H1 (cell line): ENCODE data around the gene ENPP1. TPM values are rescaled to one million over a fixed set of nuclear protein-coding genes. Genes with fewer than 3 reads are reported as not detected.
"Not testable (repeated sequence)": the region's sequence is repeated elsewhere in the genome, so short reads cannot be mapped to it uniquely, and the experiment has no call there.

Experiments
- CTCF ChIA-PET: fragments of 300-600 bp; sonication (Branson Sonifier 250); formaldehyde crosslinking; loops from one replicate; lab custom pipeline; 2021; ENCODE audit not compliant: partially characterized antibody; lab: Charles Lee
- POLR2A ChIA-PET: fragments of 300-600 bp; sonication (Branson Sonifier 250); formaldehyde crosslinking; loops from one replicate; lab custom pipeline; 2021; ENCODE audit warnings: inconsistent platforms; ENCODE audit not compliant: partially characterized antibody; lab: Charles Lee
- DNase-seq, 2 experiments: peaks; one replicate each; pipeline versions ENCODE4 v3.0.0 to v3.0.0-alpha.2; 2010 to 2022; ENCODE audit warnings: low spot score in 2 of 2, low read depth in 1 of 2, mixed read lengths in 1 of 2
- FAIRE-seq: peaks from 2 replicates; lab custom pipeline; 2011; peaks lifted over from hg19 to GRCh38; lab: Jason Lieb, UNC
- H2AFZ ChIP-seq: 2 replicates; pipeline ENCODE4 v1.8.1; 2012; ENCODE audit warnings: low read length, inconsistent platforms
- H2AK5ac ChIP-seq: 2 replicates; pipeline ENCODE4 v1.6.1; 2013; ENCODE audit warnings: low read depth, low read length
- H2BK120ac ChIP-seq: replicated peaks from 2 replicates; pipeline ENCODE3; 2013; ENCODE audit warnings: low read depth, low read length, inconsistent platforms
- H2BK12ac ChIP-seq: 2 replicates; pipeline ENCODE4 v1.6.1; 2013; ENCODE audit warnings: low read depth, low read length
- H2BK15ac ChIP-seq: 2 replicates; pipeline ENCODE4 v1.6.1; 2013; ENCODE audit warnings: low read length
- H2BK20ac ChIP-seq: 2 replicates; pipeline ENCODE4 v1.6.1; 2013; ENCODE audit warnings: low read length
- H2BK5ac ChIP-seq: 2 replicates; pipeline ENCODE4 v1.6.1; 2013; ENCODE audit warnings: low read depth, low read length
- H3K14ac ChIP-seq: 2 replicates; pipeline ENCODE4 v1.6.1; 2013; ENCODE audit warnings: inconsistent platforms; ENCODE audit not compliant: insufficient read length
- H3K18ac ChIP-seq: 2 replicates; pipeline ENCODE4 v1.6.1; 2013; ENCODE audit warnings: low read length; ENCODE audit errors: extremely low read depth
- H3K23ac ChIP-seq: 2 replicates; pipeline ENCODE4 v1.6.1; 2013; ENCODE audit warnings: inconsistent platforms; ENCODE audit not compliant: insufficient read length
- H3K23me2 ChIP-seq: 2 replicates; pipeline ENCODE4 v1.6.1; 2013; ENCODE audit warnings: low read depth, low read length
- H3K27ac ChIP-seq: 2 replicates; pipeline ENCODE4 v1.6.1; 2011; ENCODE audit warnings: low read depth, low read length, inconsistent platforms
- H3K27me3 ChIP-seq, 4 experiments: replicated peaks in 1 of 4; 1 replicate in 1 of 4; 2 replicates in 3 of 4; pipeline versions ENCODE4 v1.6.1 to v1.8.1; 2011 to 2013; ENCODE audit warnings: low read length in 3 of 4, mild to moderate bottlenecking in 3 of 4, inconsistent platforms in 2 of 4, mixed read lengths in 2 of 4, moderate library complexity in 1 of 4; ENCODE audit not compliant: control insufficient read depth in 3 of 4, insufficient read depth in 3 of 4; ENCODE audit errors: extremely low read depth in 1 of 4
- H3K36me3 ChIP-seq, 4 experiments: 2 replicates each; pipeline versions ENCODE4 v1.6.1 to v1.8.1; 2011 to 2013; ENCODE audit warnings: mild to moderate bottlenecking in 4 of 4, low read length in 3 of 4, moderate library complexity in 2 of 4, control low read depth in 1 of 4, inconsistent platforms in 1 of 4; ENCODE audit not compliant: insufficient read depth in 4 of 4, control insufficient read depth in 2 of 4
- H3K4ac ChIP-seq: replicated peaks from 2 replicates; pipeline ENCODE3; 2013; ENCODE audit warnings: low read length, low read depth, mixed read lengths, inconsistent platforms; ENCODE audit not compliant: insufficient read length
- H3K4me1 ChIP-seq, 4 experiments: replicated peaks in 1 of 4; 1 replicate in 1 of 4; 2 replicates in 3 of 4; pipeline versions ENCODE4 v1.6.1 to v1.8.1; 2011 to 2013; ENCODE audit warnings: low read length in 3 of 4, inconsistent platforms in 2 of 4, mixed read lengths in 1 of 4; ENCODE audit not compliant: insufficient read depth in 4 of 4, control insufficient read depth in 3 of 4
- H3K4me2 ChIP-seq, 2 experiments: 2 replicates each; pipeline versions ENCODE4 v1.6.1 to v1.8.1; 2011 to 2013; ENCODE audit warnings: low read depth in 2 of 2, low read length in 2 of 2, control low read depth in 1 of 2, inconsistent platforms in 1 of 2, mild to moderate bottlenecking in 1 of 2; ENCODE audit not compliant: insufficient read depth in 1 of 2
- H3K4me3 ChIP-seq, 4 experiments: fragments of 200-600, 300-600 bp in 1 of 4; sonication (generic), shearing (Covaris generic), sonication (Bioruptor Twin) in 1 of 4; 2 replicates each; pipeline versions ENCODE4 v1.5.1 to v1.8.1; 2011 to 2016; ENCODE audit warnings: low read length in 4 of 4, low read depth in 3 of 4, control low read depth in 2 of 4, inconsistent platforms in 2 of 4, mild to moderate bottlenecking in 2 of 4, mixed read lengths in 1 of 4, moderate library complexity in 1 of 4; ENCODE audit not compliant: insufficient read depth in 2 of 4; ENCODE audit errors: extremely low read depth in 1 of 4
- H3K56ac ChIP-seq: replicated peaks from 2 replicates; pipeline ENCODE3; 2013; ENCODE audit warnings: low read depth, mild to moderate bottlenecking, mixed read lengths, low read length, inconsistent platforms; ENCODE audit not compliant: insufficient read length
- H3K79me1 ChIP-seq: 2 replicates; pipeline ENCODE4 v1.6.1; 2013; ENCODE audit warnings: low read depth, low read length, control low read depth
- H3K79me2 ChIP-seq, 2 experiments: 2 replicates each; pipeline versions ENCODE4 v1.6.1 to v1.8.1; 2012 to 2013; ENCODE audit warnings: low read length in 2 of 2, mild to moderate bottlenecking in 2 of 2, inconsistent platforms in 1 of 2; ENCODE audit not compliant: insufficient read depth in 2 of 2, control insufficient read depth in 1 of 2
- H3K9ac ChIP-seq, 4 experiments: replicated peaks in 1 of 4; 1 replicate in 1 of 4; 2 replicates in 3 of 4; pipeline versions ENCODE4 v1.6.1 to v1.8.1; 2011 to 2013; ENCODE audit warnings: low read depth in 3 of 4, low read length in 3 of 4, control low read depth in 2 of 4, mild to moderate bottlenecking in 2 of 4, moderate library complexity in 2 of 4, inconsistent platforms in 1 of 4; ENCODE audit errors: extremely low read depth in 1 of 4
- H3K9me3 ChIP-seq, 2 experiments: 2 replicates each; pipeline versions ENCODE4 v1.6.1 to v1.8.1; 2012 to 2013; ENCODE audit warnings: mild to moderate bottlenecking in 2 of 2, moderate library complexity in 2 of 2, control low read depth in 1 of 2, inconsistent platforms in 1 of 2, low read depth in 1 of 2, low read length in 1 of 2, mixed read lengths in 1 of 2; ENCODE audit not compliant: insufficient read depth in 2 of 2
- H4K20me1 ChIP-seq, 2 experiments: replicated peaks in 1 of 2; 2 replicates each; pipeline versions ENCODE3 to v1.8.1; 2011 to 2013; ENCODE audit warnings: inconsistent platforms in 2 of 2, low read length in 2 of 2, mild to moderate bottlenecking in 1 of 2; ENCODE audit not compliant: insufficient read depth in 2 of 2, control insufficient read depth in 1 of 2
- H4K5ac ChIP-seq: 2 replicates; pipeline ENCODE4 v1.6.1; 2013; ENCODE audit warnings: low read length, low read depth, mixed read lengths, inconsistent platforms; ENCODE audit not compliant: insufficient read length
- H4K8ac ChIP-seq: 2 replicates; pipeline ENCODE4 v1.8.0; 2013; ENCODE audit warnings: mild to moderate bottlenecking, moderate library complexity, low read length, inconsistent platforms; ENCODE audit not compliant: insufficient read depth; ENCODE audit errors: extremely low read depth
- H4K91ac ChIP-seq: replicated peaks from 2 replicates; pipeline ENCODE3; 2013; ENCODE audit warnings: low read length, mixed read lengths, inconsistent platforms; ENCODE audit not compliant: insufficient read length
- POLR2A ChIP-seq, 2 experiments: IDR thresholded peaks; 1 replicate in 1 of 2; 2 replicates in 1 of 2; pipeline ENCODE4 v1.6.1; 2011; ENCODE audit warnings: low read depth in 2 of 2, low read length in 2 of 2, mild to moderate bottlenecking in 2 of 2; ENCODE audit errors: control extremely low read depth in 1 of 2
- WGBS, 2 experiments: shearing (Covaris generic) in 1 of 2; methylation state at CpG; one replicate each; pipeline versions ENCODE4 v1.1.6 to v1.1.7; 2013 to 2015; ENCODE audit warnings: low lambda C conversion rate in 2 of 2, mixed read lengths in 2 of 2, inconsistent platforms in 1 of 2, low coverage in 1 of 2, missing lambda C conversion rate in 1 of 2; ENCODE audit not compliant: insufficient replicate concordance in 2 of 2, insufficient coverage in 1 of 2, insufficient read length in 1 of 2; ENCODE audit errors: extremely low coverage in 1 of 2, missing lambda C conversion rate in 1 of 2; 5-methylcytosine and 5-hydroxymethylcytosine counted together
- polyA plus RNA-seq, 7 experiments: library from polyadenylated mRNA; depleted of rRNA in 3 of 7; stranded (reverse) in 5 of 7; unstranded in 2 of 7; fragments of >200 nt in 5 of 7; fragments of 200-250 nt in 2 of 7; gene quantifications; 1 replicate in 5 of 7; 2 replicates in 1 of 7; 4 replicates in 1 of 7; pipeline versions ENCODE4 v1.2.1 to v1.2.3, GENCODE V29; 2011 to 2013; ENCODE audit warnings: missing spikeins in 2 of 7, mixed read lengths in 2 of 7
- total RNA-seq: library from RNA; stranded (reverse); fragmentation: NEBNext Ultra II Directional; extraction: Animal tissue kit (Norgen Biotek cat#: 25700); gene quantifications from 2 replicates; pipeline ENCODE4 v1.2.1, GENCODE V29; 2021

ENPP1 gene
- total and polyA plus RNA-seq, 2 of the 8 experiments (the other 6 are each of a cell fraction or from before 2014, with no cell fraction given) = 10.1 to 39.1 TPM

GRCh38 chr6:131901326-131901873 is 93.6 kb downstream of the ENPP1 start:
- H3K56ac ChIP-seq, H2AK5ac ChIP-seq, H2BK120ac ChIP-seq, H4K8ac ChIP-seq, H3K4ac ChIP-seq, H3K4me1 ChIP-seq, H2BK15ac ChIP-seq, H3K79me1 ChIP-seq, H2BK20ac ChIP-seq, DNase-seq, H3K23ac ChIP-seq, H3K23me2 ChIP-seq, H3K9ac ChIP-seq, H3K27ac ChIP-seq, H2BK12ac ChIP-seq, H4K5ac ChIP-seq, H4K91ac ChIP-seq, FAIRE-seq, H2AFZ ChIP-seq, H3K27me3 ChIP-seq, H3K14ac ChIP-seq, H4K20me1 ChIP-seq: not testable (repeated sequence)
- ChIA-PET CTCF (interaction anchor here (1.1 to 1.2 kb wide), 2 partner anchors 8 to 84 kb away, joined by 3 read pairs; no protein-coding TSS in a partner anchor), POLR2A (interaction anchor here (0.8 to 1.5 kb wide), 5 partner anchors 9 to 88 kb away, joined by 3 to 7 read pairs (median 3); no protein-coding TSS in a partner anchor)
- 16% methylated on average over 4 of the region's 5 CpGs; no CpG with 5 or more reads in 1 of the 2 experiments for WGBS, 2 experiments
- peaks cover 0 to 24% (median 8%) of the 10 kb centered on the region in 4 experiments; a peak in 3 of 8 replicates for H3K36me3 ChIP-seq
- H3K4me3 ChIP-seq = peak overlapping the region in 2 of 4 experiments; percentile 28 to 64; a peak in 4 of 8 replicates
- peaks cover 0 to 31% of the 10 kb centered on the region in 2 experiments; a peak in 2 of 4 replicates for H3K79me2 ChIP-seq
- TF ChIP-seq POLR2A (IDR thresholded peaks at IDR 0.05; ENCODE audit: control extremely low read depth in 1 of 2, low read depth in 2 of 2, low read length in 2 of 2) = 0 out of 3 replicates have a peak, but pooled peaks of 1 of the 2 experiments have one; percentile 8
- peak overlapping the region; percentile 8 to 68; a peak in 2 of 4 replicates for H3K4me2 ChIP-seq
- peaks cover 24 to 29% of the 10 kb centered on the region in 2 experiments for H3K9me3 ChIP-seq
- H3K18ac ChIP-seq = peak overlapping the region; percentile 44; the same call in 1 of the 2 replicates
- peak overlapping the region; percentile 83; the same call in 1 of the 2 replicates for H2BK5ac ChIP-seq
